ENCODE results near the gene PTPRS.

PTPRS gene

GRCh38 chr19:5312058-5312457 is 28.6 kb downstream of the PTPRS start:
- TF ChIP-seq, protein P1, sequence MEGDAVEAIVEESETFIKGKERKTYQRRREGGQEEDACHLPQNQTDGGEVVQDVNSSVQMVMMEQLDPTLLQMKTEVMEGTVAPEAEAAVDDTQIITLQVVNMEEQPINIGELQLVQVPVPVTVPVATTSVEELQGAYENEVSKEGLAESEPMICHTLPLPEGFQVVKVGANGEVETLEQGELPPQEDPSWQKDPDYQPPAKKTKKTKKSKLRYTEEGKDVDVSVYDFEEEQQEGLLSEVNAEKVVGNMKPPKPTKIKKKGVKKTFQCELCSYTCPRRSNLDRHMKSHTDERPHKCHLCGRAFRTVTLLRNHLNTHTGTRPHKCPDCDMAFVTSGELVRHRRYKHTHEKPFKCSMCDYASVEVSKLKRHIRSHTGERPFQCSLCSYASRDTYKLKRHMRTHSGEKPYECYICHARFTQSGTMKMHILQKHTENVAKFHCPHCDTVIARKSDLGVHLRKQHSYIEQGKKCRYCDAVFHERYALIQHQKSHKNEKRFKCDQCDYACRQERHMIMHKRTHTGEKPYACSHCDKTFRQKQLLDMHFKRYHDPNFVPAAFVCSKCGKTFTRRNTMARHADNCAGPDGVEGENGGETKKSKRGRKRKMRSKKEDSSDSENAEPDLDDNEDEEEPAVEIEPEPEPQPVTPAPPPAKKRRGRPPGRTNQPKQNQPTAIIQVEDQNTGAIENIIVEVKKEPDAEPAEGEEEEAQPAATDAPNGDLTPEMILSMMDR (IDR thresholded peaks at IDR 0.05), result no peak

DNA sequence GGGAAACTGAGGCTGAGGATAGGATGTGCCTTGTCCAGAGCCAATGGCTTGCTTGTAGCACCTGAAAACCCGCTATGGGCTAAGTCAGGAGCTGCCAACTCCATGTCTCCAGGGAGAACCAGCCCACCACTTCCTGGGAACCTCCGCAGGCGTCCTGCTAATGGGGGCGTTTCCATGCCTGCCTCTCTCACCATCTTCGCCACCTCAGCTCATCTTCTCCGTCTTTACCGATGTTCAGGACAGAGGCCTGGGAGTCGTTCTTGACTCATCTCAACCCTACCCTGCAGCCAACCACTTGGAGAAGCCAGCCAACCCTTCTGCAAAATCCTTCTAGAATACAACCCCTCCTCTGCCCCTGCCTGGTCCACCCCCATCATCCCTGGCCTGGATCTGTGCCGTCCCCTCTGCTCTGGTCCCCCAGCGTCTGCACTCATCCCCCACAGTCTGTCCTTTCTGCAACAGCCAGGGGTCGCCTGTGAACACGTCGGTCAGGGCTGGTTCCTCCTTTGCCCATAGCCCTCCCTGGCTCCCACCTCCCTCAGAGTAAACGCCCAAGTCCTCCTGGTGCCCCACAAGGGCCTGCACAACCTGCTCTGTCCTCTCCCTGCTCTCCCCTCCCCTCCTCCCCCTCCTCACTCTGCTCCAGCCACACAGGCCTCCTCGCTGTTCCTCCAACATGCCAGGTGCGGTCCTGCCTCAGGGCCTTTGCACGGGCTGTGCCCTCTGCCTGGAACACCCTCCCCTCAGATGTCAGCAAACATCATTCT is 31.0 kb downstream of the PTPRS start:
- TF ChIP-seq, protein P1 (IDR thresholded peaks at IDR 0.05), result no peak

DNA sequence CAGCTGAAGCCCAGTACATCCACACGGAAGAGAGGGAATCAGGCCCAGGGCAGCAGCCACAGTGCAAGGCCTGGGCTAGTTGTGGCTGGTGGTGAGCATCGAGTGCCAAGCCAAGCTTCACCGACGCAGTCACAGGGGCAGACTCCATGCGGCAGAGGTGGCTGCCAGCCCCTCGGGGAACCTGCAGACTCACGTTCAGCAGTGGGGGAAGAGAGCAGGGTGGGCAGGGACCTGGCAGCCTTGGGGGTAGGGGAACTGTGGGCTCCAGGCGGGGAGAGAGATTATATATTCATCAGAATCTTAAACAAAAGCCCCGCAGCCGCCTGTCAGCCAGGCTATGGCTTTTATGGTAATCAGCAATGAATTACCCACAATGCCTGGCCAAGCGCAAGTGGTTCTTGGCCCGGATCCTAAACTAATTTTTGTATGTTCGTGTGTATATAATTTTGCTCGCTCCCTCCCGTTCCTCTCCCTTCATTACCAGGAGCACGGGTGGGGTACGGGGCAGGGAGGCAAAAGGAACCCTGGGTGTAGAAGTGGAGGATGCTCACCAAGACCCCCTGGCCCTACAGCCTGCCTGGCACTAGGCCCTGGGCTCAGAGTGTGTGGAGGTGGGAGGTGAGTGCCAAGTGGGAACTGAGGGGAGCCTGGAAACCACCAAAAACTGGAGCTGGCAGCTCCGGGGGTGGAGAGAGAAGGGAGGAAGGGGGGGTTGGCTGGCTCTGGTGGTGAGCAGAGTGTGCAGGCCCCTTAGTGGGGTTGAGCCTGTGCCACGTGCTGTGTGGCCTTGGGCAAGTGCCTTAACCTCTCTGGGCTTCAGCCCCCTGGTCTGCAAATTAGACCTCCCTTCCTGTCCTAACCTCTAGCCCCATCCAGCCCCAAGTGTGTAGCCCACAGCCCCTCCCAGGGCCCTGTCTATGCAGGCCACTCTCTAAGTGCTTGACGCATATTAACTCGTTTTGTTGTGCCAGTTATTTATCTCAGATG is 31.9 kb downstream of the PTPRS start:
- TF ChIP-seq, protein P1 (IDR thresholded peaks at IDR 0.05), result no peak

DNA sequence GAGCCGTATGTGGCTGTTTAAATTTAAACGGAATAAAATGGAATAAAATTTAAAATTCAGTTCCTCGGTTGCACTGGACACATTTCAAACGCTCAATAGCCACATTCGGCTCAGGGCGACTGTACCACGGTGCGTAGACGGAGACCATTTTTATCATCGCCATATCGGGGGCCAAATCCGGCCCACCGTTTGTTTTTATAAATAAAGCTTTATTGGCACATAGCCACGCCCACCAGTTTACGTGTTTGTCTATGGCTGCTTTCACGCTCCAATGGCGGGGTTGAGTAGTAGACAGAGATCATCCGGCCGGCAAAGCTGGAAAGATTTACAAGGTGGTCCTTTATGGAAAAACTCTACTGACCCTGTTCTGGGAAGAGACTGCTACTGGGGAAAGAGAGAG is 33.0 kb downstream of the PTPRS start:
- TF ChIP-seq, protein P1 (IDR thresholded peaks at IDR 0.05), result no peak

GRCh38 chr19:5305163-5305562 is 35.4 kb downstream of the PTPRS start:
- TF ChIP-seq, protein P1 (IDR thresholded peaks at IDR 0.05), result no peak

GRCh38 chr19:5304486-5304885 is 36.1 kb downstream of the PTPRS start:
- TF ChIP-seq, protein P1 (IDR thresholded peaks at IDR 0.05), result no peak

DNA sequence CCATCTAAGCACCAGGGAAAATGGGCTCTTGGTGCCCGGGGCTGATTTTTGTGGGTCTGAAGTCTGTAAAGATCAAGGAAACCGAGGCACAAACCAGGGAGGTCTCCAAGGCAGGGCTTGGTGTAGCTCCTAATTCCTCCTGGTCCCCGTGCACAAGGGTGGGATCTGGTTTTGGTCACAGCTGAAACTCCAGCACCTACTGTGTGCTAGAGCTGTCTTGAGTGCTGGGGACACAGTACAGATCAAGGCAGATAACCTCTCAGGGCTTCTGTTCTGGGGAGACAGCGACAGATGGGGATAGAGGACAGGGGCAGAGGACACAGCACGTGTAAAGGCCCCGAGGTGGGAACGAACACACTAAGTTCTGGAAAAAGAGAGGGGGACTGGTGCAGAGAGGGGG is 37.4 kb downstream of the PTPRS start:
- TF ChIP-seq, protein P1 (IDR thresholded peaks at IDR 0.05), result no peak
